GM12878 (cell line): Measurements from ENCODE around the gene AXL. TPM values are rescaled to one million over a fixed set of nuclear protein-coding genes. Genes with fewer than 3 reads are reported as not detected.

Experiments
- ATAC-seq: fragments of 200-7000 bp; cut with Tn5 transposase; 3 replicates; pipeline ENCODE4 v1.9.1; 2020; ENCODE audit warnings: mild to moderate bottlenecking, moderate library complexity
- BruUV-seq: library from RNA; stranded (reverse); fragments of 400-500 nt; replicated peaks from 2 replicates; lab custom pipeline; 2021; lab: Mats Ljungman, UMichigan
- CTCF ChIA-PET: fragments of 300-600 bp; sonication (Branson Sonifier 250); formaldehyde crosslinking; extraction: SDS; loops from one replicate; lab custom pipeline; 2021; ENCODE audit warnings: inconsistent platforms; lab: Yijun Ruan, JAX
- POLR2A ChIA-PET: fragments of 350-600 bp; formaldehyde crosslinking; extraction: SDS; loops from one replicate; lab custom pipeline; 2021; ENCODE audit warnings: inconsistent platforms; lab: Charles Lee
- RAD21 ChIA-PET: fragments of 300-600 bp; sonication (Branson Sonifier 250); formaldehyde crosslinking; loops from one replicate; lab custom pipeline; 2023; ENCODE audit warnings: antibody characterized with exemption; ENCODE audit not compliant: unreplicated experiment; lab: Charles Lee
- SMC1A ChIA-PET: fragments of 300-600 bp; sonication (Branson Sonifier 250); formaldehyde crosslinking; loops from one replicate; lab custom pipeline; 2023; ENCODE audit not compliant: unreplicated experiment, uncharacterized antibody; lab: Charles Lee
- DNase-seq: peaks from one replicate; pipeline ENCODE4 v3.0.0-alpha.2; 2011; ENCODE audit warnings: low read depth, low spot score
- FAIRE-seq: peaks from 3 replicates; lab custom pipeline; 2011; peaks lifted over from hg19 to GRCh38; lab: Jason Lieb, UNC
- H2AFZ ChIP-seq: 2 replicates; pipeline ENCODE4 v1.6.0; 2011; ENCODE audit warnings: low read depth, low read length, control low read depth; ENCODE audit not compliant: control insufficient read depth
- H3K27ac ChIP-seq: 2 replicates; pipeline ENCODE4 v1.5.1; 2011; ENCODE audit warnings: control low read depth; ENCODE audit not compliant: control insufficient read depth, insufficient read depth
- H3K27me3 ChIP-seq, 2 experiments: replicated peaks in 1 of 2; 2 replicates each; pipeline versions ENCODE4 v1.6.0 to v1.6.1; 2011; ENCODE audit warnings: low read length in 1 of 2; ENCODE audit not compliant: control insufficient read depth in 2 of 2, insufficient read depth in 2 of 2
- H3K36me3 ChIP-seq, 2 experiments: 2 replicates each; pipeline ENCODE4 v1.5.1; 2011; ENCODE audit warnings: low read length in 1 of 2; ENCODE audit not compliant: control insufficient read depth in 2 of 2, insufficient read depth in 2 of 2
- H3K4me1 ChIP-seq: 2 replicates; pipeline ENCODE4 v1.6.1; 2011; ENCODE audit warnings: mild to moderate bottlenecking, low read length, moderate library complexity, mixed read lengths; ENCODE audit not compliant: control insufficient read depth, insufficient read depth
- H3K4me2 ChIP-seq: 2 replicates; pipeline ENCODE4 v1.6.0; 2011; ENCODE audit warnings: control low read depth; ENCODE audit not compliant: control insufficient read depth, insufficient read depth
- H3K4me3 ChIP-seq: fragments of 200-600 bp; sonication (generic); 2 replicates; pipeline ENCODE4 v1.5.1; 2016
- H3K79me2 ChIP-seq: 2 replicates; pipeline ENCODE4 v1.6.0; 2011; ENCODE audit warnings: low read length; ENCODE audit not compliant: control insufficient read depth, insufficient read depth
- H3K9ac ChIP-seq: 2 replicates; pipeline ENCODE4 v1.8.0; 2011; ENCODE audit warnings: low read length, control low read depth, mixed read lengths; ENCODE audit not compliant: control insufficient read depth, insufficient read depth
- H3K9me3 ChIP-seq: replicated peaks from 3 replicates; pipeline ENCODE4 v1.5.1; 2011; ENCODE audit warnings: mild to moderate bottlenecking, low read length; ENCODE audit not compliant: control insufficient read depth, insufficient read depth
- H4K20me1 ChIP-seq: 2 replicates; pipeline ENCODE4 v1.6.0; 2011; ENCODE audit not compliant: control insufficient read depth, insufficient read depth
- BMI1 ChIP-seq: fragments of 450-650 bp; IDR thresholded peaks from 2 replicates; pipeline ENCODE4 v1.6.1; 2016; ENCODE audit warnings: mild to moderate bottlenecking, moderate library complexity, borderline replicate concordance
- CHD1 ChIP-seq: IDR thresholded peaks from 2 replicates; pipeline ENCODE4 v1.6.1; 2012; ENCODE audit warnings: low read depth, low read length, improper control_type of control experiment
- CTCF ChIP-seq, 3 experiments: IDR thresholded peaks in 2 of 3; conservative IDR thresholded peaks in 1 of 3; 2 replicates each; pipeline ENCODE4 v1.5.1; 2011; ENCODE audit warnings: low read depth in 3 of 3, low read length in 3 of 3, mild to moderate bottlenecking in 3 of 3, control low read depth in 2 of 3, moderate library complexity in 2 of 3, inconsistent platforms in 1 of 3, mixed read lengths in 1 of 3; ENCODE audit not compliant: control insufficient read depth in 2 of 3, insufficient read depth in 1 of 3; ENCODE audit errors: extremely low read depth in 1 of 3
- DPF2 ChIP-seq: fragments of 450-650 bp; IDR thresholded peaks from 2 replicates; pipeline ENCODE4 v1.6.1; 2017; ENCODE audit warnings: mild to moderate bottlenecking
- EP300 ChIP-seq, 2 experiments: fragments of 150-350 bp in 1 of 2; IDR thresholded peaks; 2 replicates each; pipeline ENCODE4 v1.6.1; 2011 to 2012; ENCODE audit warnings: low read depth in 2 of 2, low read length in 2 of 2, borderline replicate concordance in 1 of 2, improper control_type of control experiment in 1 of 2, inconsistent platforms in 1 of 2; ENCODE audit not compliant: control insufficient read depth in 1 of 2
- ESRRA ChIP-seq: IDR thresholded peaks from 2 replicates; pipeline ENCODE4 v1.6.1; 2012; ENCODE audit warnings: mild to moderate bottlenecking, low read length, improper control_type of control experiment
- ETV6 ChIP-seq, 2 experiments: fragments of 450-650 bp in 1 of 2; IDR thresholded peaks in 1 of 2; conservative IDR thresholded peaks in 1 of 2; 2 replicates each; pipeline ENCODE4 v1.6.1; 2014; ENCODE audit warnings: antibody characterized with exemption in 1 of 2, borderline replicate concordance in 1 of 2, low read depth in 1 of 2, mild to moderate bottlenecking in 1 of 2, moderate library complexity in 1 of 2
- MYB ChIP-seq: fragments of 150-350 bp; IDR thresholded peaks from 2 replicates; pipeline ENCODE4 v1.6.1; 2014; ENCODE audit warnings: mild to moderate bottlenecking, low read depth, low read length, borderline replicate concordance
- NBN ChIP-seq: fragments of 450-650 bp; IDR thresholded peaks from 2 replicates; pipeline ENCODE4 v1.6.1; 2016
- PKNOX1 ChIP-seq: fragments of 450-650 bp; IDR thresholded peaks from 2 replicates; pipeline ENCODE4 v1.6.1; 2016; ENCODE audit warnings: mild to moderate bottlenecking
- RBBP5 ChIP-seq: fragments of 200-600 bp; sonication (generic); conservative IDR thresholded peaks from 2 replicates; pipeline ENCODE4 v1.6.1; 2016
- SMAD5 ChIP-seq: IDR thresholded peaks from 2 replicates; pipeline ENCODE4 v1.6.1; 2016; ENCODE audit warnings: antibody characterized with exemption, low read depth
- SMC3 ChIP-seq: IDR thresholded peaks from 2 replicates; pipeline ENCODE4 v1.6.1; 2011; ENCODE audit warnings: low read length, improper control_type of control experiment, borderline replicate concordance
- TARDBP ChIP-seq: IDR thresholded peaks from 2 replicates; pipeline ENCODE4 v1.6.1; 2016; ENCODE audit warnings: borderline replicate concordance
- WGBS: methylation state at CpG from one replicate; pipeline ENCODE4 v1.1.6; 2016; ENCODE audit warnings: low lambda C conversion rate; ENCODE audit not compliant: insufficient replicate concordance, insufficient coverage; ENCODE audit errors: missing lambda C conversion rate; 5-methylcytosine and 5-hydroxymethylcytosine counted together
- in situ Hi-C: fragments of 300-500 bp; cut with MboI; formaldehyde crosslinking; loops from 9 replicates; pipeline ENCODE4 v1.14.3; 2018; ENCODE audit warnings: mixed read lengths
- intact Hi-C: fragments of 100-400 bp; cut with micrococcal nuclease; formaldehyde crosslinking; loops from one replicate; pipeline ENCODE4 v1.14.2; 2022; ENCODE audit not compliant: unreplicated experiment
- polyA plus RNA-seq, 11 experiments: library from polyadenylated mRNA; depleted of rRNA in 4 of 11; unstranded in 6 of 11; stranded (reverse) in 5 of 11; fragments of >200 nt; fragmentation: Nextera tagmentation in 4 of 11; fragmentation: Illumina TruSeq in 1 of 11; extraction: Ambion mirVana in 4 of 11; extraction: Trizol in 1 of 11; gene quantifications; 1 replicate in 1 of 11; 2 replicates in 10 of 11; pipeline versions ENCODE4 v1.2.1 to v1.2.3, GENCODE V29; 2011 to 2016; ENCODE audit warnings: inconsistent platforms in 2 of 11, missing spikeins in 2 of 11, low read depth in 1 of 11
- total RNA-seq, 4 experiments: library from RNA; depleted of rRNA in 3 of 4; stranded (reverse); fragments of >200 nt in 3 of 4; fragmentation: Illumina TruSeq in 1 of 4; extraction: Trizol in 1 of 4; gene quantifications; 2 replicates each; pipeline versions ENCODE4 v1.2.1 to v1.2.3, GENCODE V29; 2013 to 2021

AXL gene
- total and polyA plus RNA-seq, 10 of the 15 experiments (the other 5 are each of a cell fraction or from before 2014, with no cell fraction given) = under 0.01 to 0.33 (median 0.07) TPM; not detected in 4

- ChIA-PET CTCF (interaction anchor here (6.0 kb wide), 1 partner anchor 55 kb away, joined by 90 read pairs; the partner anchor contains the start of gene HNRNPUL1), RAD21 (interaction anchor here (2.2 kb wide), 1 partner anchor 57 kb away, joined by 26 read pairs; no protein-coding TSS in a partner anchor), POLR2A (no interaction called here), SMC1A (interaction anchor here (0.9 to 3.5 kb wide), 3 partner anchors 52 to 57 kb away, joined by 3 to 32 read pairs (median 6); partner anchors contain the start of gene HNRNPUL1)
- Histone ChIP-seq H3K4me2 (no peak overlapping the region), H3K36me3 (no peaks in the 10 kb centered on the region), H3K9me3 (no peaks in the 10 kb centered on the region), H2AFZ (no peak overlapping the region), H3K4me1 (no peaks in the 10 kb centered on the region), H3K27me3 (no peaks in the 10 kb centered on the region; a peak in 1 of 4 replicates), H3K27ac (no peak overlapping the region), H3K79me2 (no peaks in the 10 kb centered on the region), H3K9ac (no peak overlapping the region), H3K4me3 (no peak overlapping the region), H4K20me1 (no peaks in the 10 kb centered on the region)
- in situ Hi-C loops = no loop called here
- 40% methylated on average over 8 of the region's 10 CpGs for WGBS
- no TSS peak for BruUV-seq
- FAIRE-seq (no peak), ATAC-seq (peak; percentile 17; the same call in 1 of the 3 replicates), DNase-seq (no peak)
- TF ChIP-seq CTCF (IDR thresholded peaks at IDR 0.05 in 2 of 3, conservative IDR thresholded peaks at IDR 0.05 in 1 of 3; ENCODE audit: control insufficient read depth in 2 of 3, extremely low read depth in 1 of 3, insufficient read depth in 1 of 3, low read depth in 3 of 3, low read length in 3 of 3) (0 out of 6 replicates have a peak, but pooled peaks of 1 of the 3 experiments have one; percentile 5), TARDBP (no peak), SMC3 (peak; percentile 15; the same call in 1 of the 2 replicates)
- intact Hi-C loops = no loop called here
Measured at GRCh38 chr19:41205995-41206394, 13.0 kb upstream of the AXL start.

- RAD21 ChIA-PET = no interaction called here
- intact Hi-C loops = no loop called here
- no peak for ATAC-seq
- no peak for TF ChIP-seq MYB
- TF ChIP-seq ESRRA = no peak
- TF ChIP-seq SMAD5 = no peak
- TF ChIP-seq CHD1 = no peak
- TF ChIP-seq ETV6 (conservative IDR thresholded peaks at IDR 0.05 in 1 of 2, IDR thresholded peaks at IDR 0.05 in 1 of 2; ENCODE audit: borderline replicate concordance in 1 of 2, low read depth in 1 of 2) = no peak
- TF ChIP-seq EP300 (IDR thresholded peaks at IDR 0.05; ENCODE audit: borderline replicate concordance in 1 of 2, control insufficient read depth in 1 of 2, low read depth in 2 of 2, low read length in 2 of 2) = no peak
- no peak for TF ChIP-seq RBBP5
- no peak for TF ChIP-seq NBN
- no peak for TF ChIP-seq BMI1
- TF ChIP-seq PKNOX1 = no peak
- no peak for TF ChIP-seq DPF2
Measured at GRCh38 chr19:41206456-41206855, 12.6 kb upstream of the AXL start.

More at GRCh38 chr19:41206456-41206855, 12.6 kb upstream of the AXL start:
- Histone ChIP-seq H3K27ac (no peak overlapping the region), H3K9ac (no peak overlapping the region), H4K20me1 (no peaks in the 10 kb centered on the region), H3K4me3 (no peak overlapping the region), H2AFZ (no peak overlapping the region), H3K36me3 (no peaks in the 10 kb centered on the region), H3K4me1 (no peaks in the 10 kb centered on the region), H3K9me3 (no peaks in the 10 kb centered on the region), H3K4me2 (no peak overlapping the region), H3K27me3 (no peaks in the 10 kb centered on the region), H3K79me2 (no peaks in the 10 kb centered on the region)
- SMC1A ChIA-PET = interaction anchor here (1.2 kb wide), 1 partner anchor 56 kb away, joined by 6 read pairs; no protein-coding TSS in a partner anchor
- POLR2A ChIA-PET = no interaction called here
- no peak for DNase-seq
- CTCF ChIA-PET = interaction anchor here (6.0 kb wide), 1 partner anchor 55 kb away, joined by 90 read pairs; the partner anchor contains the start of gene HNRNPUL1
- WGBS = 44% methylated on average over 9 of the region's 9 CpGs
- in situ Hi-C loops = no loop called here
- BruUV-seq = no TSS peak
- FAIRE-seq = no peak
